Left colon (tissue), 2 donors: ENCODE results near the gene FN1. TPM values are rescaled to one million over a fixed set of nuclear protein-coding genes. Genes with fewer than 3 reads are reported as not detected.
"Not testable (repeated sequence)": the region's sequence is repeated elsewhere in the genome, so short reads cannot be mapped to it uniquely, and the experiment has no call there.

Experiments
- ATAC-seq: fragments of 200-7000 bp; cut with Tn5 transposase; one replicate; pipeline ENCODE4 v1.9.1; 2020; ENCODE audit warnings: mild to moderate bottlenecking, moderate library complexity
- DNase-seq, 2 donors: peaks; one replicate each; pipeline ENCODE4 v3.0.0-alpha.2; 2020
- intact Hi-C, 2 donors: fragments of 100-400 bp; cut with DNase I in 1 of 2; cut with micrococcal nuclease in 1 of 2; formaldehyde crosslinking; loops; one replicate each; pipeline versions ENCODE4 v1.11.2 to v1.14.0; 2022; cut with DNase I, micrococcal nuclease
- total RNA-seq, 2 donors: library from RNA; stranded (reverse); fragmentation: NEBNext Ultra II Directional; extraction: Animal tissue kit (Norgen Biotek cat#: 25700); gene quantifications; one replicate each; pipeline ENCODE4 v1.2.1, GENCODE V29; 2021
- donor health status: DM: no; HTN: no; CAD: no.
- donor health status: DM: yes; HTN: yes; CAD: no.

Gene FN1
- total RNA-seq, 2 donors from 2014 or later: 43.4 to 216 TPM

GRCh38 chr2:215361211-215361875 is 74.5 kb downstream of the FN1 start:
- DNase-seq: no peak
- no peak for ATAC-seq
- intact Hi-C loops: no loop called here

GRCh38 chr2:215360596-215360995 is 75.3 kb downstream of the FN1 start:
- intact Hi-C loops: no loop called here

GRCh38 chr2:215360059-215360458 is 75.8 kb downstream of the FN1 start:
- DNase-seq, ATAC-seq, intact Hi-C loops: not testable (repeated sequence)

More at GRCh38 chr2:215360596-215360995, 75.3 kb downstream of the FN1 start:
- ATAC-seq: no peak
- no peak for DNase-seq

DNA sequence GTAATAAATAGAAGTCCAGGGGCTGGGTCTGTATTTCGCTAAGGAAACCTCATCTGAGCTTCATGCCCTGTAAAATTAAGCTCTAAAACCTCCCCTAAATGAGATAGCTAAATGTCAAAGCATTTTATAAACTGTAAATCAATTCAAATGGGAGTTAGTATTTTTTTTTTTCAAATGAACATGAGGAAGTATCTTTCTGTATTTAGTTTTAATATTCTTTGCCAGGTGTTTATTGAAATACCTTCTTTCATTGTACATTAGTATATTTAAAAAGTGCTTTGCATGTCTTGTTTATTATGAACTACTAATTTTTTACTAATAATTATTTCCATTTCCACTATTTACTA is 76.3 kb downstream of the FN1 start:
- DNase-seq (no peak), ATAC-seq (no peak)
- intact Hi-C loops: no loop called here

DNA sequence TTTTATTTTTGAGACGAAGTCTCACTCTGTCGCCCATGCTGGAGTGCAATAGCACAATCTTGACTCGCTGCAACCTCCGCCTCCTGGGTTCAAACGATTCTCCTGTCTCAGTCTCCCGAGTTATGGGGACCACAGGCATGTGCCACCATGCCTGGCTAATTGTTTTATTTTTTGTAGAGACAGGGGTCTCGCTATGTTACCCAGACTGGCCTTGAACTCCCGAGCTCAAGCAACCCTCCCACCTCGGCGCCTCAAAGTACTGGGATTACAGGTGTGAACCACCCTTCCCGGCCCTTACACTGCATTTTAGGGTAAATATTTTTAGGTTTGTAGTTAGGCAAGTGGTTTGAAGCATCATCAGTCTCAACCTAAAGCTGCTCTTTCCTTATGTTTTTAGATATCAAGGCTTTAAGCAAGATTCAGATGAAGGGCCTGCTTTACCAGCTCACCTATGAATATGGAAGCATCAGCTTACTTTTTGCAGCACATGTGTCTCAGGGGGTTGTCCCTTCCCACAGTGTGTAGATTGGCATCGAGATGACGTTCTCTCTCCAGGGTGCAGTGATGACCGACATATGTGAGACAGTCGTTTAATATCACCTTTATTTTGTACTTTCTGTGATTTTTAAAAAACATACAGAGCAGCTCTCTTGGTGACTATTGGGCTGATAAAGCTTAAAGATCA is 76.8 kb downstream of the FN1 start:
- no peak for DNase-seq
- intact Hi-C loops: no loop called here
- no peak for ATAC-seq

GRCh38 chr2:215358312-215358845 is 77.5 kb downstream of the FN1 start:
- no peak for ATAC-seq
- DNase-seq: no peak
- intact Hi-C loops: no loop called here

GRCh38 chr2:215357660-215358059 is 78.2 kb downstream of the FN1 start:
- intact Hi-C loops: no loop called here
- no peak for ATAC-seq
- DNase-seq: no peak

DNA sequence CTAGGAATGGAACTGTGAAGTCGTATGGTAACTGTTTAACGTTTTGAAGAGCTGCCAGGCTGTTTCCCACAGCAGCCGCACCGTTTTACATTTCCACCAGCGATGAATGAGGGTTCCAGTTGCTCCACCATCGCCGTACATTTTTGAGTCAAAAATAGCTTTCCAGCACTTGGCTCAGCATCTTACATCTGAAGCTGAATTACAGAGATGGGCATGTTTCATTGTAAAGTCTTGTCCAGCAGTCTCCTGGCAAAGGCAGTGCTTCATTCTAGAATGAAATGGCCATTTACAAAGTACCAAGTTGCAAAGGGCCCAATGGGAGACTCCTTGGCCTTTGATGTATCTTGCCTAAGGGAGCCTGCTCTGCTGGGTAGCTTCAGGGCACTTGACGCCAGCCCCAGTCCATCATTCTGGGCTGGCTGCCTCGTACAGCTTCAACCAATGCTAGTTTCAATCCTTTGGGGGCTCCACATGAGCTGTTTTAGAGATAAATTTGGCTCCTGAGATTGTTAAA is 78.9 kb downstream of the FN1 start:
- DNase-seq: no peak
- ATAC-seq: no peak
- intact Hi-C loops: no loop called here

DNA sequence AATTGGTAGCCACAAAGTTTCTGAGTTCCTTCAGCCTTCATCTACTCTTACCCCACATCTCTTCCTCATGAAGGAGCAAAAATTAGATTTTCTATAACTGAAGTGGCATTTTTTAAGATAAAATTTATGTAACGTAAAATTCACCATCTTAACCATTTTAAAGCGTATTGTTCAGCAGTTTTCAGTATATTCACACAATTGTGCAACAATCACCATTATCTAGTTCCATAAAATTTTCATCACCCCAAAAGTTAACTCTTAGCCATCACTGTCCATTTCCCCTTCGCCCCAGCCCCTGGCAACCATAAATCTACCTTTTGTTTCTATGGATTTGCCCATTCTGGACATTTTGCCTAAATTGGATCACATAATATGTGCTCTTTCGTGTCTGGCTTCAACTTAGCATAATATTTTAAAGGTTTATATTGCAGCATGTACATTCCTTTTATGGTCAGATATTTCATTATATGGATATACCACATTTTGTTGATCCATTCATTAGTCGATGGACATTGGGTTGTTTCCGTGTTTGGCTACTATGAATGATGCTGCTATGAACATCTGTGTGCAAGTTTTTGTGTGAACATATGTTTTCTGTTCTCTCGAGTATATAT is 79.4 kb downstream of the FN1 start:
- ATAC-seq (no peak), DNase-seq (no peak)
- intact Hi-C loops: no loop called here

- ATAC-seq (no peak), DNase-seq (no peak)
- intact Hi-C loops: no loop called here
Measured at GRCh38 chr2:215355801-215356200, 80.1 kb downstream of the FN1 start.

DNA sequence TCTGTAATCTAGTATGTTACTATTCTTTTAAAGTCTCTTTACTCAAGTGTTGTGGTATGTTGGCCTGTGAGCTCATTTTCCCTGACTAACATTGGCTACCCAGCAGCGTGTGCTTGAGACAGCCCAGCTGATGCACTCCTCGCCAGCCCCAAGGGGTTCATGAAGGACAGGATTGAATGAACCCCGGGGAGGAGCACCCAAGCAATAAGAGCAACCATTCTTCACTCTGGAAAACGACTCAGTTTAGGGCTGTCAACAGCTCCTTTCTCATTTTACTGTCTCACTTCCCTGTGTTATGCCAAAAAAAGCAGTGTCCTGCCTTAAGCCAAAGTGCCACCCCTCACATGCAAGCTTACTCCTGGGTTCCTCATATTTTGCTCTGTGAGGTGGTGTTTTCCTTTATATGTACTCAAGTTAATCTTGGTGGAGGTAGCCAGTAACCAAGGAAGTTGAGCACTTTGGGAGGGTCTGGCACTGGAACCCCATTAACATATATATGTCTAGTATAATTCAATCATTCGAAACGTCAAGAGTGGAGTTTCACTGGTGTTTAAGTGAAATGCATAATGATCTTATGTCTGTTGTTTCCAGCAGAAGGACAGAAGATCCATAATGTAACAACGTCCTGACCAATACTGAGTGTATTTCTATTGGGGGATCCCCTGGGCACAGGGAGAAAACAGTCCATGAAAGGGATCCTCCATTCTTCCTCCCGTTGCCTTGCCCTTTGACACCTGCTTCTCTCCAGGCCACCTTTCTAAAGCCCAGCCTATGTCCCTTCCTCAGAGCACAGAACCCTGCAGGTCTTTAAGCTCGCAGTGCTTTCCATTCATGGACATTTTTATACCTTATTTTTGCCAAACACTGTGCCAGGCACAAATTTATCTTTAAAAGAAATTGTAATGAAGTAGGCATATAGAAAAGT is 80.8 kb downstream of the FN1 start:
- intact Hi-C loops: no loop called here
- ATAC-seq (no peak), DNase-seq (no peak)

GRCh38 chr2:215352602-215353001 is 83.3 kb downstream of the FN1 start:
- intact Hi-C loops: no loop called here
- no peak for ATAC-seq

DNA sequence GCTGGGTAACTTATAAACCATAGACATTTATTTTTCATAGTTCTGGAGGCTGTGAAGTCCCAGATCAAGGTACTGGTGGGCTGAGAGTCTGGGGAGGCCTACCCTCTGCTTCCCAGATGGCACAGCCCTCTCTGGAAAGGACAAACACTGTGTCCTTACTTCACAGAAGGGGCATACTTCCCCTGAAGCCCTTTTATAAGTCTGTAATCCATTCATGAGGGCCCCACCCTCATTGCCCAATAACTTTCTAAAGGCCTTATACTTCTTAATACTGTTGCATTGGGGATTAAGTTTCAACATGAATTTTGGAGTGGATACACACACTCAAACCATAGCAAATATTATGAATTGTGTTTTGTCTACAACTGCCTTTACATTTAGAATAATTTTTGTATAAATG is 88.0 kb downstream of the FN1 start:
- intact Hi-C loops: no loop called here
- no peak for ATAC-seq
- no peak for DNase-seq

More at GRCh38 chr2:215352602-215353001, 83.3 kb downstream of the FN1 start:
- no peak for DNase-seq

DNA sequence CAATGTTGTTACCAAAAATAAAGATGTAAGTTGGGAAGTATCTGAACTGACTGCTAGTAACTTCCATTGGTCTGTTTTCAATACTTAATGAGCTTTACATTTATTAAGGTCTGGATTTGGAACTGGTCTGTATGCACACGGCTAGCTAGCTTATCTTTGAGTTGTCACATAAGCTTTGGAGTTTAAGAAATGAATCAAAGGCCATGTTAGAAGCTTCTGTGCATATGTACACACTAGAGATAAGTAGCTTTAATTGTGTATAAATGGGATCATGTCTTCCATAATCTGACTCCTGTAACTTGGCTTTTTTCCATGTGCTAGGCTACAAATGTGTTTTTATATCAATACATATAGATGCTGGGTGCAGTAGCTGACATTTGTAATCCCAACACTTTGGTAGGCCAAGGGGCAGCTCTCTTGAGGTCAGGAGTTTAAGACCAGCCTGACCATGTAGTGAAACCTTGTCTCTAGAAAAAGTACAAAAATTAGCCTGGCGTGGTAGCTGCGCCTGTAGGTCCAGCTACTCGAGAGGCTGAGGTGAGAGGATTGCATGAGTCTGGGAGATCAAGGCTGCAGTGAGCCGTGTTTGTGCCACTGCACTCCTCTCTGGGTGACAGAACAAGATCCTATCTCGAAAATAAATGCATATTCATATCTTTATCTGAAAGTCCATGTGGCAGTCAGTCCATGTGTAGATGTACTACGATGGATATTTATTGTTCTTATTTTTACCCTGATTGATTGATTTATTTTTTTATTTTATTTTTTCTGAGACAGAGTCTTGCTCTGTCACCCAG is 96.8 kb downstream of the FN1 start:
- intact Hi-C loops: no loop called here
- ATAC-seq (no peak), DNase-seq (no peak)

GRCh38 chr2:215332872-215333595 is 102.8 kb downstream of the FN1 start:
- DNase-seq: peak in 1 of 2 donors; percentile 18
- intact Hi-C loops: no loop called here
- ATAC-seq: peak; percentile 98

DNA sequence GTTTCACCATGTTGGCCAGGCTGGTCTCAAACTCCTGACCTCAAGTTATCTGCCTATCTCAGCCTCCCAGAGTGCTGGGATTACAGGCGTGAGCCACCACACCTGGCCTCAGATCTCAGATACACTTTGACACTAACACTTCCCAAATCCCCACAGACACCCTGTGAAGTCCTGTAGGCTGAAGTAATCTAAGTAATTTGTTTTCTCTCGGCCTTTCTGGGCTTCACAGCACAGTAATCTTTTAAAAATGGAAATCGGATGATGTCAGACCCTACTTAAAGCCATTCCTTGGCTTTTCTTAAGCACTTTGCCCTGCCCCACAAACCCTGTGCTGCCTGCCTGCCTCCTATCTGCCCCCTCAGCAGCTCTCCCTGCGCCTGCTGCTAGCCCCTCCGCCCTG is 107.8 kb downstream of the FN1 start:
- intact Hi-C loops: no loop called here
- ATAC-seq (no peak), DNase-seq (no peak)

- intact Hi-C loops: no loop called here
- DNase-seq (no peak), ATAC-seq (no peak)
Measured at GRCh38 chr2:215324811-215325210, 111.1 kb downstream of the FN1 start.
